Transverse colon (tissue), 4 donors: Measurements from ENCODE around the gene SKA1. TPM values are rescaled to one million over a fixed set of nuclear protein-coding genes. Genes with fewer than 3 reads are reported as not detected.
A peak's percentile ranks its signal among the peaks of the same experiment; 100 is the strongest.

ENCODE experiments used
- DNase-seq: peaks from one replicate; pipeline ENCODE4 v3.0.0-alpha.2; 2019
- H3K27ac ChIP-seq, 4 donors: fragments of 200-600 bp; sonication (generic); 2 replicates each; pipeline ENCODE4 v1.5.1; 2016 to 2018; ENCODE audit warnings: inconsistent platforms in 4 of 4
- H3K27me3 ChIP-seq: fragments of 200-600 bp; sonication (generic); 2 replicates; pipeline ENCODE4 v1.5.1; 2017; ENCODE audit warnings: inconsistent platforms
- H3K36me3 ChIP-seq, 4 donors: fragments of 200-600 bp; sonication (generic); 2 replicates each; pipeline ENCODE4 v1.5.1; 2017 to 2019; ENCODE audit warnings: inconsistent platforms in 4 of 4
- H3K4me1 ChIP-seq, 4 donors: fragments of 200-600 bp; sonication (generic); 2 replicates each; pipeline ENCODE4 v1.5.1; 2017 to 2020; ENCODE audit warnings: inconsistent platforms in 4 of 4
- H3K4me3 ChIP-seq, 4 donors: fragments of 200-600 bp; sonication (generic); 1 replicate in 1 of 4; 2 replicates in 3 of 4; pipeline versions ENCODE4 v1.5.1 to v1.6.1; 2017 to 2019; ENCODE audit warnings: inconsistent platforms in 4 of 4
- H3K9me3 ChIP-seq, 2 donors: fragments of 200-600 bp; sonication (generic); 2 replicates each; pipeline ENCODE4 v1.5.1; 2017 to 2019; ENCODE audit warnings: inconsistent platforms in 2 of 2
- CTCF ChIP-seq, 5 experiments: fragments of 200-600 bp in 3 of 5; fragments of 450-650 bp in 2 of 5; sonication (generic) in 3 of 5; IDR thresholded peaks; 1 replicate in 2 of 5; 2 replicates in 3 of 5; pipeline ENCODE4 v1.5.1; 2016 to 2017; ENCODE audit warnings: antibody characterized with exemption in 5 of 5, inconsistent platforms in 3 of 5, mild to moderate bottlenecking in 2 of 5, moderate library complexity in 1 of 5
- EP300 ChIP-seq: sonication (generic); formaldehyde crosslinking; IDR thresholded peaks from one replicate; pipeline ENCODE4 v1.6.1; 2017; ENCODE audit warnings: antibody characterized with exemption, low read depth
- POLR2A ChIP-seq: fragments of 450-650 bp; IDR thresholded peaks from one replicate; pipeline ENCODE4 v1.6.1; 2016; ENCODE audit warnings: antibody characterized with exemption, mild to moderate bottlenecking, moderate library complexity
- POLR2AphosphoS5 ChIP-seq, 3 donors: sonication (generic); formaldehyde crosslinking; IDR thresholded peaks; one replicate each; pipeline ENCODE4 v1.6.1; 2016; ENCODE audit warnings: antibody characterized with exemption in 3 of 3
- WGBS, 2 donors: methylation state at CpG; one replicate each; pipeline ENCODE4 v1.1.5; 2018; ENCODE audit warnings: low coverage in 1 of 2; 5-methylcytosine and 5-hydroxymethylcytosine counted together
- in situ Hi-C, 4 donors: fragments of 200-750 bp; cut with MboI; loops; one replicate each; pipeline versions ENCODE4 v1.15.0 to v1.15.1; 2017; ENCODE audit warnings: low sequenced_read_pairs in 3 of 4, low pct_ligation_motif_present in 1 of 4, low pct_unique_long_range_greater_than_20kb in 1 of 4
- intact Hi-C: fragments of 100-400 bp; cut with DNase I; formaldehyde crosslinking; loops from one replicate; pipeline ENCODE4 v1.15.1; 2023; ENCODE audit warnings: low total_unique reads
- total RNA-seq, 4 donors: library from RNA; depleted of rRNA; stranded (reverse); fragments of >200 nt; gene quantifications; one replicate each; pipeline ENCODE4 v1.1.0, GENCODE V29; 2016

SKA1 gene
- 1 to 10 TPM in 1 of 4 donors, under 1 TPM in 1, not detected in 2; 0.14 to 4.2 TPM for total RNA-seq

DNA sequence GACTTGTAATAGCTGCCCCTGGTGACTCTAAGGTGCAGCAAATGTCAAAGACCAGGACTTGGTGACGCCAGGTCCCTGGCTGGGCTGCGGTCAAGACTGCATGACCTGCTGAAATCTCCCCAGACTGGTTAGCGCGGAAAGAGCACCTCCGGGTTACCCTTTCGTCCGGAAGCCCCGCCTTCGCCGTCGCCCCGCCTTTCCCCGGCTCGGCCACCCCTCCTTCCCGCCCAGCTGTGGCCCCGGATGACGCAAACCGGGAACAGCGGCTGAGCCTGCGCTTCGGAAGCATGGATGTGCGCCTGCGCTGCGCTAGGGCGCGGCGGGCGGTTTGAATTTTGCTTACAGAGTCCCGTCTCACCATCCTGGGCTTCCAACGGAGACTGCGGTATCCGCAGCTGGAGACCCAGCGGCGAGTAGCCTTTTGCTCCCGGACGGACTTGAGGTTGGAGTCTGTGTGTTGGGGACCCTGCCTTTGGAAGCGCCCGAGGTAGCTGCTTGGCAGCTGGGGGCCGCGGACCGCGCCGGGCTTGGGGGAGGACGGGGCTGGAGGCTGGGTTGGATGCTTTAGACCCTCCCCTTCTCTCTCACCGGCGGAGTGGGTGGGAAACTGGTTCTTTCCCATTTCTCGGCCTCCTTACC lies at the start of gene SKA1:
Gene SKA1, plus strand, starts transcription at position 294 of the 639 bp plus-strand sequence. CDS start 785 bp downstream, outside the sequence.
- in situ Hi-C loops (loop anchor here in 2 of 4 donors (25.0 kb wide), 2 partner anchors 163 to 363 kb away; no protein-coding TSS in a partner anchor), intact Hi-C loops (no loop called here)
- no peaks in the 10 kb centered on the region for H3K36me3 ChIP-seq
- 0 to 1% methylated on average over 4 to 37 of the region's 47 CpGs for WGBS, 2 donors
- peak; percentile 95 for DNase-seq
- peaks cover 4 to 23% (median 9%) of the 10 kb centered on the region in 4 donors for H3K4me1 ChIP-seq
- no peaks in the 10 kb centered on the region for H3K27me3 ChIP-seq
- H3K27ac ChIP-seq: peak within 1 kb of the TSS; percentile 87 to 90 (median 88)
- TF ChIP-seq CTCF (IDR thresholded peaks at IDR 0.05): no peak
- peak; percentile 82 for TF ChIP-seq POLR2A
- TF ChIP-seq POLR2AphosphoS5 (IDR thresholded peaks at IDR 0.05): peak; percentile 83 to 89 (median 87)
- TF ChIP-seq EP300: no peak
- H3K4me3 ChIP-seq: peak within 1 kb of the TSS; percentile 25 to 80 (median 42)
- peaks cover 5% of the 10 kb centered on the region in 2 donors for H3K9me3 ChIP-seq

GRCh38 chr18:50327983-50328382 lies 46.9 kb upstream of the SKA1 start:
- Histone ChIP-seq H3K36me3 (no peaks in the 10 kb centered on the region), H3K27ac (no peak overlapping the region), H3K4me3 (no peak overlapping the region), H3K27me3 (no peaks in the 10 kb centered on the region), H3K9me3 (no peaks in the 10 kb centered on the region), H3K4me1 (no peaks in the 10 kb centered on the region)
- in situ Hi-C loops: no loop called here
- intact Hi-C loops: no loop called here
- TF ChIP-seq POLR2AphosphoS5 (IDR thresholded peaks at IDR 0.05) (no peak), POLR2A (no peak), EP300 (no peak), CTCF (IDR thresholded peaks at IDR 0.05) (no peak)
- no peak for DNase-seq
- 80 to 96% methylated on average over 3 of the region's 3 CpGs for WGBS, 2 donors

DNA sequence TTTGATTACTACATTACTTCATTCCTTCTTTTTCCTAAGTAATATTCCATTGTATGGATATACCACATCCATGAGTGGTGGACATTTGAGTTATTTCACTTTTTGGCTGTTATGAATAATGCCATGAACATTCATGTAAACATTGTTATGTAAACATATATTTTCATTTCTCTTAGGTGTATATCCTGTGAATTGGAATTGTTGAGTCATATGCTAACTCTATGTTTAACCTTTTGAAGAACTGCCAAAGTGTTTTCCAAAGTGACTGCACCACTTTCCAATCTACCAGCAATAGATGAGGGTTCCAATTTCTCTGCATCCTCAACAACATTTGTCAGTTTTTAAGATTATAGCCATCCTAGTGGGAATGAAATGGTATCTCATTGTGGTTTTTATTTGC lies 44.7 kb upstream of the SKA1 start:
- Histone ChIP-seq H3K36me3 (no peaks in the 10 kb centered on the region), H3K9me3 (no peaks in the 10 kb centered on the region), H3K27ac (no peak overlapping the region), H3K4me3 (no peak overlapping the region), H3K4me1 (no peaks in the 10 kb centered on the region), H3K27me3 (no peaks in the 10 kb centered on the region)
- DNase-seq: no peak
- TF ChIP-seq CTCF (IDR thresholded peaks at IDR 0.05) (no peak), POLR2A (no peak), EP300 (no peak), POLR2AphosphoS5 (IDR thresholded peaks at IDR 0.05) (no peak)
- intact Hi-C loops (no loop called here), in situ Hi-C loops (no loop called here)

- Histone ChIP-seq H3K36me3 (no peaks in the 10 kb centered on the region), H3K27me3 (no peaks in the 10 kb centered on the region), H3K27ac (no peak overlapping the region), H3K9me3 (no peaks in the 10 kb centered on the region), H3K4me3 (no peak overlapping the region), H3K4me1 (no peaks in the 10 kb centered on the region)
- WGBS, 2 donors: 40 to 81% methylated on average over 1 of the region's 1 CpG
- in situ Hi-C loops (no loop called here), intact Hi-C loops (no loop called here)
- no peak for DNase-seq
- no peak for TF ChIP-seq POLR2A
- TF ChIP-seq CTCF (IDR thresholded peaks at IDR 0.05): no peak
- TF ChIP-seq POLR2AphosphoS5 (IDR thresholded peaks at IDR 0.05): no peak
- TF ChIP-seq EP300: no peak
Measured at GRCh38 chr18:50331691-50332090, 43.2 kb upstream of the SKA1 start.
